ENCODE data around the gene IL17RC. TPM values are rescaled to one million over a fixed set of nuclear protein-coding genes. Genes with fewer than 3 reads are reported as not detected.

Gene IL17RC
- total RNA-seq, 2 experiments from 2014 or later, result 0.23 to 0.73 TPM

- Histone ChIP-seq H3K36me3 (ENCODE audit: insufficient read depth, low read length) (no peaks in the 10 kb centered on the region), H3K4me3 (ENCODE audit: low read depth, low read length, poor library complexity, severe bottlenecking) (no peak overlapping the region), H3K27ac (ENCODE audit: low read depth, low read length, poor library complexity, severe bottlenecking) (no peak overlapping the region), H3K79me2 (ENCODE audit: insufficient read depth, low read depth, low read length) (no peaks in the 10 kb centered on the region), H4K20me1 (ENCODE audit: insufficient read depth, low read length) (no peaks in the 10 kb centered on the region), H2AFZ (ENCODE audit: low read length) (no peak overlapping the region), H3K4me1 (ENCODE audit: insufficient read depth, low read length, poor library complexity, severe bottlenecking) (no peaks in the 10 kb centered on the region), H3K9me2 (ENCODE audit: insufficient read depth, low read length) (no peaks in the 10 kb centered on the region), H3K4me2 (ENCODE audit: low read length) (no peak overlapping the region), H3K9me3 (ENCODE audit: low read length) (no peaks in the 10 kb centered on the region)
- DNase-seq (ENCODE audit: low spot score), result no peak
- POLR2A ChIA-PET, result interaction anchor here (0.5 to 0.6 kb wide), 2 partner anchors 14 to 81 kb away, joined by 3 to 5 read pairs; no protein-coding TSS in a partner anchor
- BruUV-seq (replicated peaks), result no TSS peak
- CTCF ChIA-PET (ENCODE audit: unreplicated experiment), result no interaction called here
- TF ChIP-seq EZH2phosphoT487 (IDR thresholded peaks at IDR 0.05; ENCODE audit: borderline replicate concordance, low read depth, low read length), result no peak
- TF ChIP-seq CTCF (conservative IDR thresholded peaks at IDR 0.05; ENCODE audit: low read length), result no peak
- intact Hi-C loops (cut with micrococcal nuclease; ENCODE audit: unreplicated experiment), result no loop called here
Observed at GRCh38 chr3:9914559-9915253, 2.2 kb upstream of the IL17RC start.

- H4K20me1 ChIP-seq (ENCODE audit: insufficient read depth, low read length), result no peaks in the 10 kb centered on the region
- no peaks in the 10 kb centered on the region for H3K79me2 ChIP-seq (ENCODE audit: insufficient read depth, low read depth, low read length)
- no peak overlapping the region; the same call in 1 of the 2 replicates for H3K4me2 ChIP-seq (ENCODE audit: low read length)
- no peaks in the 10 kb centered on the region for H3K36me3 ChIP-seq (ENCODE audit: insufficient read depth, low read length)
- ChIA-PET CTCF (ENCODE audit: unreplicated experiment) (no interaction called here), POLR2A (interaction anchor here (0.5 kb wide), 2 partner anchors 15 to 373 kb away, joined by 3 to 4 read pairs; no protein-coding TSS in a partner anchor)
- no TSS peak for BruUV-seq (replicated peaks)
- intact Hi-C loops (cut with micrococcal nuclease; ENCODE audit: unreplicated experiment), result no loop called here
- TF ChIP-seq EZH2phosphoT487 (IDR thresholded peaks at IDR 0.05; ENCODE audit: borderline replicate concordance, low read depth, low read length) (no peak), CTCF (conservative IDR thresholded peaks at IDR 0.05; ENCODE audit: low read length) (no peak)
- no peaks in the 10 kb centered on the region for H3K9me3 ChIP-seq (ENCODE audit: low read length)
- H3K9me2 ChIP-seq (ENCODE audit: insufficient read depth, low read length), result no peaks in the 10 kb centered on the region
- H3K27ac ChIP-seq (ENCODE audit: low read depth, low read length, poor library complexity, severe bottlenecking), result no peak overlapping the region
- DNase-seq (ENCODE audit: low spot score), result no peak
- H2AFZ ChIP-seq (ENCODE audit: low read length), result no peak overlapping the region
- H3K4me1 ChIP-seq (ENCODE audit: insufficient read depth, low read length, poor library complexity, severe bottlenecking), result no peaks in the 10 kb centered on the region
- no peak overlapping the region for H3K4me3 ChIP-seq (ENCODE audit: low read depth, low read length, poor library complexity, severe bottlenecking)
Observed at GRCh38 chr3:9915254-9916141, 1.4 kb upstream of the IL17RC start.

Data from OCI-LY7 (cell line).